Dermis microvascular lymphatic vessel endothelial cell (primary cell): ENCODE measurements around the gene SLC10A3. TPM values are rescaled to one million over a fixed set of nuclear protein-coding genes. Genes with fewer than 3 reads are reported as not detected.

Source experiments
- DNase-seq, 2 donors: peaks; one replicate each; pipeline versions ENCODE4 v3.0.0 to v3.0.0-alpha.2; 2010; ENCODE audit warnings: low read depth in 2 of 2
- total RNA-seq: library from RNA; depleted of rRNA; stranded (reverse); fragments of >200 nt; gene quantifications from 2 replicates; pipeline ENCODE4 v1.2.1, GENCODE V29; 2014

The SLC10A3 gene
- total RNA-seq, 1 donor from 2014 or later = 8.1 TPM

DNA sequence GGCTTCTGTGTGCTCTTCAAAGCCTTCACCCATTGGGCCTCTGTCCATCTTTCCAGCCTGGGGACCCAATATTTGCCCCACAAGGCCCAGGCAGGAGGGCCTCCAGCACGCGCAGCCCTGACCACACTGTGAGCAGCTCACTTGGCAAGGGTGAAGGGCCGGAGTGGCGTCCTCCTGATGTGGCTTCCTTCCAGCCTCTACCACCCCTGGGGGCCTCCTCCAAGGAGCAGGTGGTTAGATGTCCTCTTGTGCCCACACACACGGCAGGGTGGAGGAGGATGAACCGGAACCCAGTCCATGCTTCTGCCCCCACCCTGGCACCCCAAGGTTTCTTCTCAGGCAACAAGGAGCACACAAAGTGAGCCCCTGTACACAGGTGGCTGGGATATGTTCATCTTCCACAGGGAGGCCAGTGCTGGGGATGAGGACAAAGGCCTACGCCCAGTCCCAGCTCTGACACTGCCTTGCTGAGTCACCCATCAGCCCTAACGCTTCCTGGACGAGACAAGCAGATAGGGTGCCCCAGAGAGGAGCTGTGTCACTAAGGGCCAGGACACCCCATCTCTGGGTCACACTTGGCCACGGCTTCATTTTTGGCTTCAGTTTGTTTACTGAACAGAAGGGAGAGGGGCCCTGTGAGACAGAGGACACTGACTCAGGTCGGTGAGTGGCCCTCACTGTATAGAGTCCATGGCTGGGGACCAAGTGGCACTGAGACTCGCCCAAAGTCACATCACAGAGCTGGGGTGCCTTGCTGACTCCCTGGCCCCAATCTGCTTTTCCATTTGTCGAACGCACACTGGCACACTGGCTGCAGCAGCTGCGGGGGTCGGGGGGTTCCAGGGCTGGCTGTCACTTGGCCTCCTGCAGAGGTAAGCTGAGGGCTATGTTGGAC, 5.9 kb downstream of the SLC10A3 start:
- DNase-seq = peak in 1 of 2 donors; percentile 5

DNA sequence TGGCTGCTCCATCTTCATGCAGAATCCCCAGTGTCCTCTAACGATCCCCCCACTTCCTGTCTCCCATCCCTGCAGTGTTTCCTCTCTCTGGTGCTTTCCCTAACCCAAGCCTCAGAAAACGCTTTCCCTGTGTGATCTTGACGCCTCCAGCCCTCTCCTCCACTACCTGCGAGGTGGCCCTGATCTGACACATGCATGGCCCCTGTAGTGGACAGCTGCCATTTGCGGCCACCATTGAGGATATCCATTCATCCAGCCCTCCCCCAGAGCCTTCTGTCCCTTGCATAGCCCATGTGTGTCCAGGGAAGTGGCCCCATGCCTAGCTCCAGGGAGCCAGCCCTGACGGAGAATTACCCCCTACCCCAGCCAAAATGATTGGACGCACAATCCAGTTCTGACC, 7.1 kb downstream of the SLC10A3 start:
- no peak for DNase-seq

- DNase-seq = no peak
Observed at GRCh38 chrX:154482786-154483185, 7.6 kb downstream of the SLC10A3 start.

- no peak for DNase-seq
Observed at GRCh38 chrX:154481911-154482601, 8.4 kb downstream of the SLC10A3 start.

GRCh38 chrX:154481195-154481594, 9.2 kb downstream of the SLC10A3 start:
- no peak for DNase-seq

DNA sequence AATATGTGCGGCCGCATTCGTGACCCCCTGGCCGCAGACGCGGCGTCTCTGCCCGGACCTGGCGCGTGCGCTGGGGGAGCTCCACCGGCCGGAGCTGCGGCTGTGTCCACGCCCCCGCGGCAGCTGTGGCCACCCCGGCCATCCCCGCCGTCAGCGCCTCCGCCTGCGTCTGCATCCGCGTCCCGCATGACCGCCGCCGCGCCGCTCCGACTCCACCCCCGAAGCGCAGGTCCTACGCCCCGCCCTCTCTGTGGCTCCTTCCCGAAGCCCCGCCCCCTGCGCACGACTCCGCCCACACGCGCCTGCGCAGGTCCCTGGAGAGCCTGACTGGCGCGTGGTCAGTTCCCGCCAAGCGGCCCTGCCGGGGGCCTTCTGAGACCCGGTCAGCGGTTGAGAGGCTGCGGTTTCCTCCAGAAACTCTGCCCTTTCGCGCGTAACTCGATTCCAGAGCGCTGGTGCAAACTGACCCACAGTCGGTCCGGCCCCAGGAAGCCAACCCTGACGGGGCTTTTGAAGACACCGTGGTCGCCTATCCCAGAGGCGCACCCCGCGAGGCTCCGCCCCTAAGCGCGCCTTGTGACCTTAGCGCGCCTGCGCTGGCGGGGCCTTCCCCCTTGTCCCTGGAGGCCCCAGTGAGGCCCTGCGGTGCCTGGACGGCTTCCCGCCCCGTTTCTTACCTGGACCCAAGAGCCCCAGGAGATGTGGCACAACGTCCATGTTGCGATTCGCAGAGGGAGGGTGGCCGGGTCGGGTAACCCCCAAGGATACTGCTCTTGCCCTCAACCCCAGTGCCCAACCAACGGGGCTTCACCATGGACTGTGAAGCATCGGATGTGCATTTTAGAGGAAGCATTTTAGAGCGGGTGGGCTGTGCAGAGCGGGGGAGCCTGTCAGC, 11.5 kb downstream of the SLC10A3 start, which contains the start of gene LAGE3:
Gene LAGE3 (minus strand): TSS at position 554 of the 895 bp plus-strand sequence. CDS start 366 bp downstream, at position 188.
- DNase-seq = peak; percentile 76 to 90

DNA sequence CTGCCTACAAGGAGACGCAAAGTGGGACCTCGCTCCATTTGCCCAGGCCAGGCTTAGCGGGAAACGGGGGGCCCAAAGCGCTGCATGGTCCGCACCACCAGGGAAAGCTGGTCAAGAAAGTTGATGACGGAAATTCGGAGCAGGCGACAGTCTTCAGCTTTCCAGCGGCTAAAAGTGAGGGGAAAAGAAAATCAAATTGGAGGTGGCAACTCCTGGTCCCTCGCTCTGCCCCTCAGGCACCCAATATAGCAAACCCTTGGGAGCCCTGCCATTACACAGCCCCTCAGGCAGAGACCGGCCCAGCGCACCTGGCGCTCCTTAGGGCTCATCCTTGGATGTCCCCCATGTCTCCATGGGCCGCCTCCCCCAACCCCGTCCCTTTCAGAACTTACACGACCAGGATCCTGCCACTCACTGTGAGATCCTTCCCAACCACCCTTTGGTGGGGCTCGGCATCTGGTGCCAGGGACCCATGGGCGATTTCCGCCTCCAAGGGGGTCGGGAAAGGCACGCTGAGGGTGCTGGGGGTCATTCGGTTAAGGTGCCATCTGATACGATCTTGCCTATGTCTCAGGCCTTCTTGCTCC, 12.4 kb downstream of the SLC10A3 start:
- DNase-seq = no peak

DNA sequence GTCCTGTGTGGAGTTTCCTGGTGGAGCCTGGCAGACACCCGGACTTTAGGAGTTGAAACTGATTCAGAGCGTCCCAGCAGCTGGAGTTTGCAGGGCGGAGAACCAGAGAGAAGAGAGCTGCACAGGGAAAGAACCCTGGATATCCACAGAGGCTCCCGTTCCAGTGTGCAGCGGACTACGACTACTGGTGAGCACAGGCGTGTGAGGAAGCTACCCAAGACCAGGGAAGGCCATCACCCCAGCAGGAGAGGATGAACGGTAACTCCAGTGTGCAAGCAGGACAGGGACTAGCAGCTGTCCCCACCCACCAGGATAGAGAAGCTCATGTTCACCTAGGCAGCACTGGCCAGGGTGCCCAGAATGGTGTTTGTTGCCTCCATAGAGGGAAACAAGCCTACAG, 13.6 kb downstream of the SLC10A3 start:
- no peak for DNase-seq

DNA sequence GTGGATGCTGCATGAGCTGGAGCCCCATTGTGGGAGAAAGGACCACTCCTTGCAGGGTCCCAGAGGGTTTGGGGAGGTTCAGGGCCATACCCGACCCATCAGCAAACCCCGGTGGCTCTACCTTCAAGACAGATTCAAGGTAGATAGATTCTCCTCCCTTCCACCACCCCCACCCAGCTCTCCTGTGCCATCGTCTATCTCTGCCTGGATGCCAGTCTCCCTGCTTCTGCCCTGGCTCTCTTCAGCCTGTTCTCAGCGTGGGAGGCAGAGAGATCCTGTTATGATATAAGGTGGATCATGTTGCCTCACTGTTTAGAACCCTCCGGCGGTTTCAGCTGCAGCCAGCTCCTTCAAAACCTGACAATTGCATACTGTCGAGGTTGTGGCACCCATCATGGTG, 16.7 kb downstream of the SLC10A3 start:
- no peak for DNase-seq

- no peak for DNase-seq
Observed at GRCh38 chrX:154472685-154473632, 17.5 kb downstream of the SLC10A3 start.

DNA sequence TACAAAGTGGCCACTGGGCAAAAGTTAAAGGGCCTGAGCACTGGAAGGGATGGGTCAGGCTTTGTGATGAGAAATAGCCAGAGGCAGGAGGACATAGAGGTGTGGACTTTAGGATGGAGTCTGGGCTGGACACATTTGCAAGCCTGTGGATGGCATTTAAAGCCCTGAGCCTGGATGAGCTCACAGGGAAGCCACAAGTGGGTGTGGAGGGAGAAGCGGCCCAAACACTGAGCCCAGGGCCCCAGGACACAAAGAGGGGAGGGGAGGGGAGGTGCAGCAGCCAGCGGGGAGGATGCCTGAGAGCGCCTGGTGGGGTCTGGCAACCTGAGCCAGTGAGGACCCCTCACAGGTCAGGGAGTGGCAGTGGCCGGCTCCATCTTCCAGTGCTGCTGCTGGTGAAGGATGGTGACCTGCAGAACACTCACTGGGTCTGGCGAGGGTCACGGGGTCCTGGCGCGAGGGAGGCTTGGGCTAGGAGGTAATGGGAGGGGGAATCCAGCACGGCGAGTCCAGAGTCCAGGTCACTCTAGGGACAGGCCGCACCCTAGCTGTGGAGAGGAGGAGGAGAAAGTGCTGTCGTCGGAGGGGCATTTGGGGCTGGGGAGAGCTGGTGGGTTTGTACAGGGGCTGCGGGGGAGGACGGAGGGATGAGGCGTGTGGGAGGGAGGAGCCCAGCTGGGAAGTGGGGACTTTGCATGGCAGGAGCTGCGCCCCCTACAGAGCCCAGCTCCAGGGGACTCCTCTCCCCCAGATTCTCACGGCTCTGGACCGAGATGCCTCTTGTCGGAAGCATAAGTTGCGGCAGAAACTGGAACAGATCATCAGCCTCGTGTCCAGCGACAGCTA, 18.4 kb downstream of the SLC10A3 start:
- DNase-seq = no peak

GRCh38 chrX:154470914-154471568, 19.4 kb downstream of the SLC10A3 start:
- DNase-seq = no peak

- no peak for DNase-seq
Observed at GRCh38 chrX:154470434-154470833, 20.0 kb downstream of the SLC10A3 start.

DNA sequence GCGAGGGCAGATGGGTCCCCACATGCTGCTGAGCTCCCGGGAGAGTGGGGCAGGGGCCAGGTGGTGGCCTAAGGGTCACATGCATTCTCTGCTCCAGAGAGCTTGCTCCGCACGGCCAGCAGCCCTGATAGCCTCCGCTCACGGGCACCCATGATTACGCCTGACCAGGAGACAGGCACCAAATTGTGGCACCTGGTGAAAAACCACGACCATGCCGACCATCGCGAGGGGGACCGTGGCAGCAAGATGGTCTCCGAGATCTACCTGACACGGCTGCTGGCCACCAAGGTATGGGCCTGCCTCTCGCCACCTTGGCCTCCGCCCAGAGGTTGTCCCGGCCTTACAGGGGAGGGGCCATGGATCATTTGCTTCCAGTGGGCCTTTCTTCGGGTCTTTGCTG, 20.5 kb downstream of the SLC10A3 start:
- DNase-seq = no peak

DNA sequence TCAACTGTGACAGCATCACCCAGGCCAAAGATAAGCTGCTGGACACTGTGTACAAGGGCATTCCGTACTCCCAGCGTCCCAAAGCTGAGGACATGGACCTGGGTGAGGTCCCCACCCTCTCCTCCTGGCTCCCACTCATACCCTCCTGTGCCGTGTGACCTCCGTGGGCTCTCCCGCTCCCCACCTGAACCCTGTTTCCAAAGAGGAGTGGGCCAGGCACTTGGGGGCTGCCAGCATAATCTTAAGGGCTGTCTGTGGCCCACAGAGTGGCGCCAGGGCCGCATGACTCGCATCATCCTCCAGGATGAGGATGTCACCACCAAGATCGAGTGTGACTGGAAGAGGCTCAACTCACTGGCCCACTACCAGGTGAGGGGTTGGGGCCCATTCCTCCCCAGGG, 21.3 kb downstream of the SLC10A3 start:
- DNase-seq = no peak

- DNase-seq = no peak
Observed at GRCh38 chrX:154468217-154468616, 22.2 kb downstream of the SLC10A3 start.

DNA sequence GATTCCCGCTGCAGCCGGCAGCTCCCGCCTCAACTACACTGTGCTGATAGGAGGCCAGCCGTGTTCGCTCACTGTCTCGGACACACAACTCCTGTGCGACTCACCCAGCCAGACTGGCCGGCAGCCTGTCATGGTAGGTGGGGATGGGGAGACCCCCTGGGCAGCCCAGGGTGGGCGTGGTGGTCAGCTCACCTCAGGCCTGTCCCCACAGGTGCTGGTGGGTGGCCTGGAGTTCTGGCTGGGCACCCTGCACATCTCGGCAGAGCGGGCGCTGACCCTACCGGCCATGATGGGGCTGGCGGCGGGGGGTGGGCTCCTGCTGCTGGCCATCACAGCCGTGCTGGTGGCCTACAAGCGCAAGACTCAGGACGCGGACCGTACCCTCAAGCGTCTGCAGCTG, 22.9 kb downstream of the SLC10A3 start:
- DNase-seq = no peak

DNA sequence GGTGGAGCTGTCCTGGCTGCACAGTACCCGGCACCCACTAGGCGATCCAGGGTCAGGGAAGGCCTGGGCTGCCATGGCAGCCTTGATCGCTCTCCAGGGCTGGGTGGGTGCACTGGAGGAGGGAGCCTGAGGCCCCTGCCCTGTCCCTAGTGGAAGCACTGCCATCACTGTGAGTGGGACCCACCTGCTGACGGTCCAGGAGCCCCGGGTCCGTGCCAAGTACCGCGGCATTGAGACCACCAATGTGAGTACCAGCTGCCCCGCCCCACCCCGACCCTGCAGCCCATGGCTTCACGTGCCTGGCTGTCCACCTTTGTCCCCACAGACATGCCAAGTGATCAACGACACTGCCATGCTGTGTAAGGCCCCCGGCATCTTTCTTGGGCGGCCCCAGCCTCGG, 23.5 kb downstream of the SLC10A3 start:
- no peak for DNase-seq

- no peak for DNase-seq
Observed at GRCh38 chrX:154466036-154466435, 24.4 kb downstream of the SLC10A3 start.
